Spinal cord (tissue), 10 donors: ENCODE data around the gene IL20RA. TPM values are rescaled to one million over a fixed set of nuclear protein-coding genes. Genes with fewer than 3 reads are reported as not detected.
"Not testable (repeated sequence)": the region's sequence is repeated elsewhere in the genome, so short reads cannot be mapped to it uniquely, and the experiment has no call there.

Experiments used
- DNase-seq, 6 donors: peaks; one replicate each; pipeline versions ENCODE4 v3.0.0 to v3.0.0-alpha.2; 2013 to 2015; ENCODE audit warnings: low spot score in 6 of 6, low read depth in 4 of 6
- H3K27ac ChIP-seq: one replicate; pipeline ENCODE4 v1.5.1; 2013; ENCODE audit warnings: low read depth, low read length, control low read depth
- H3K27me3 ChIP-seq: one replicate; pipeline ENCODE4 v1.6.1; 2013; ENCODE audit warnings: low read length; ENCODE audit not compliant: control insufficient read depth, insufficient read depth
- H3K36me3 ChIP-seq: one replicate; pipeline ENCODE4 v1.6.1; 2013; ENCODE audit warnings: low read length; ENCODE audit not compliant: control insufficient read depth, insufficient read depth
- H3K4me1 ChIP-seq: one replicate; pipeline ENCODE4 v1.6.1; 2013; ENCODE audit warnings: low read length; ENCODE audit not compliant: control insufficient read depth, insufficient read depth
- H3K4me3 ChIP-seq: one replicate; pipeline ENCODE4 v1.5.1; 2013; ENCODE audit warnings: low read depth, low read length, control low read depth
- H3K9me3 ChIP-seq: one replicate; pipeline ENCODE4 v1.6.1; 2013; ENCODE audit warnings: low read length; ENCODE audit not compliant: control insufficient read depth, insufficient read depth
- WGBS: methylation state at CpG from one replicate; pipeline ENCODE4 v1.1.5; 2013; ENCODE audit warnings: missing lambda C conversion rate; ENCODE audit not compliant: insufficient coverage; 5-methylcytosine and 5-hydroxymethylcytosine counted together
- polyA plus RNA-seq, 2 donors: library from polyadenylated mRNA; unstranded; fragments of 120-200 nt; gene quantifications; one replicate each; pipeline ENCODE4 v1.2.1, GENCODE V29; 2013; ENCODE audit not compliant: insufficient read length in 2 of 2
- total RNA-seq, 2 donors: library from RNA; depleted of rRNA in 1 of 2; stranded (reverse); fragments of 120-200 nt in 1 of 2; fragments of >200 nt in 1 of 2; gene quantifications; one replicate each; pipeline versions ENCODE4 v1.2.3 to v1.2.4, GENCODE V29; 2013 to 2014
- donor health status: healthy.

Gene IL20RA
- total and polyA plus RNA-seq, 4 donors = 0.99 to 1.7 (median 1.2) TPM

- no peak for DNase-seq
- Histone ChIP-seq H3K4me3 (no peak overlapping the region), H3K36me3 (no peaks in the 10 kb centered on the region), H3K27me3 (no peaks in the 10 kb centered on the region), H3K27ac (no peak overlapping the region), H3K9me3 (no peaks in the 10 kb centered on the region), H3K4me1 (no peaks in the 10 kb centered on the region)
- WGBS = 61% methylated on average over 5 of the region's 7 CpGs
These were observed 75.9 kb downstream of the IL20RA start for GRCh38 chr6:136968837-136969236.

GRCh38 chr6:136967876-136968752 is 76.7 kb downstream of the IL20RA start:
- no peak overlapping the region for H3K27ac ChIP-seq
- no peaks in the 10 kb centered on the region for H3K4me1 ChIP-seq
- H3K27me3 ChIP-seq = no peaks in the 10 kb centered on the region
- H3K4me3 ChIP-seq = no peak overlapping the region
- H3K36me3 ChIP-seq = no peaks in the 10 kb centered on the region
- H3K9me3 ChIP-seq = no peaks in the 10 kb centered on the region
- 39% methylated on average over 10 of the region's 19 CpGs for WGBS
- DNase-seq = peak in 3 of 6 donors; percentile 32 to 83 (median 74)

GRCh38 chr6:136964398-136964797 is 80.4 kb downstream of the IL20RA start:
- no peaks in the 10 kb centered on the region for H3K36me3 ChIP-seq
- no peak overlapping the region for H3K27ac ChIP-seq
- no peaks in the 10 kb centered on the region for H3K4me1 ChIP-seq
- WGBS = no CpG with 5 or more reads among the region's 2 CpGs
- no peaks in the 10 kb centered on the region for H3K9me3 ChIP-seq
- H3K4me3 ChIP-seq = no peak overlapping the region
- no peak for DNase-seq
- no peaks in the 10 kb centered on the region for H3K27me3 ChIP-seq

- no peaks in the 10 kb centered on the region for H3K4me1 ChIP-seq
- peak in 1 of 6 donors; percentile 9 for DNase-seq
- 33% methylated on average over 1 of the region's 2 CpGs for WGBS
These were observed 81.5 kb downstream of the IL20RA start for GRCh38 chr6:136963259-136963658.

GRCh38 chr6:136962661-136963060 is 82.1 kb downstream of the IL20RA start:
- peak in 4 of 6 donors; percentile 21 to 86 (median 51) for DNase-seq
- Histone ChIP-seq H3K27me3 (no peaks in the 10 kb centered on the region), H3K4me3 (no peak overlapping the region), H3K4me1 (no peaks in the 10 kb centered on the region), H3K9me3 (no peaks in the 10 kb centered on the region), H3K27ac (no peak overlapping the region), H3K36me3 (no peaks in the 10 kb centered on the region)
- no CpG with 5 or more reads among the region's 4 CpGs for WGBS

More at GRCh38 chr6:136963259-136963658, 81.5 kb downstream of the IL20RA start:
- Histone ChIP-seq H3K27me3 (no peaks in the 10 kb centered on the region), H3K36me3 (no peaks in the 10 kb centered on the region), H3K27ac (no peak overlapping the region), H3K9me3 (no peaks in the 10 kb centered on the region), H3K4me3 (no peak overlapping the region)

- Histone ChIP-seq H3K9me3 (no peaks in the 10 kb centered on the region), H3K4me3 (no peak overlapping the region), H3K27ac (no peak overlapping the region), H3K27me3 (no peaks in the 10 kb centered on the region), H3K36me3 (no peaks in the 10 kb centered on the region), H3K4me1 (peaks cover 5% of the 10 kb centered on the region)
- 83% methylated on average over 3 of the region's 5 CpGs for WGBS
- no peak for DNase-seq
These were observed 82.9 kb downstream of the IL20RA start for GRCh38 chr6:136961848-136962247.

GRCh38 chr6:136960781-136961180 is 84.0 kb downstream of the IL20RA start:
- no CpG with 5 or more reads among the region's 3 CpGs for WGBS
- DNase-seq = no peak
- H3K36me3 ChIP-seq = no peaks in the 10 kb centered on the region

GRCh38 chr6:136959935-136960334 is 84.8 kb downstream of the IL20RA start:
- H3K27ac ChIP-seq, H3K9me3 ChIP-seq, H3K27me3 ChIP-seq, DNase-seq, H3K4me1 ChIP-seq, H3K36me3 ChIP-seq, H3K4me3 ChIP-seq: not testable (repeated sequence)
- 0% methylated on average over 1 of the region's 6 CpGs for WGBS

More at GRCh38 chr6:136960781-136961180, 84.0 kb downstream of the IL20RA start:
- Histone ChIP-seq H3K9me3 (no peaks in the 10 kb centered on the region), H3K27me3 (no peaks in the 10 kb centered on the region), H3K27ac (no peak overlapping the region), H3K4me1 (peaks cover 5% of the 10 kb centered on the region), H3K4me3 (no peak overlapping the region)

GRCh38 chr6:136959471-136959891 is 85.3 kb downstream of the IL20RA start:
- WGBS = 39% methylated on average over 7 of the region's 14 CpGs
- H3K36me3 ChIP-seq = no peaks in the 10 kb centered on the region
- no peaks in the 10 kb centered on the region for H3K9me3 ChIP-seq
- no peak overlapping the region for H3K27ac ChIP-seq
- no peak for DNase-seq
- no peaks in the 10 kb centered on the region for H3K27me3 ChIP-seq
- no peak overlapping the region for H3K4me3 ChIP-seq
- H3K4me1 ChIP-seq = peaks cover 5% of the 10 kb centered on the region

- H3K4me3 ChIP-seq = no peak overlapping the region
- no peak for DNase-seq
- H3K27ac ChIP-seq = no peak overlapping the region
- no peaks in the 10 kb centered on the region for H3K9me3 ChIP-seq
- WGBS = 72% methylated on average over 3 of the region's 5 CpGs
- no peaks in the 10 kb centered on the region for H3K36me3 ChIP-seq
- peaks cover 5% of the 10 kb centered on the region for H3K4me1 ChIP-seq
- H3K27me3 ChIP-seq = no peaks in the 10 kb centered on the region
These were observed 86.6 kb downstream of the IL20RA start for GRCh38 chr6:136958168-136958567.
